Aorta (tissue), 5 donors: Measurements from ENCODE around the gene STAMBPL1. TPM values are rescaled to one million over a fixed set of nuclear protein-coding genes. Genes with fewer than 3 reads are reported as not detected.

Experiments
- ATAC-seq: fragments of 200-7000 bp; cut with Tn5 transposase; one replicate; pipeline ENCODE4 v1.9.1; 2022; ENCODE audit warnings: moderate library complexity; ENCODE audit not compliant: low FRiP score
- DNase-seq, 2 donors: peaks; one replicate each; pipeline ENCODE4 v3.0.0-alpha.2; 2020
- H3K27ac ChIP-seq, 2 donors: one replicate each; pipeline ENCODE4 v1.5.1; 2013; ENCODE audit warnings: low read length in 2 of 2, mild to moderate bottlenecking in 2 of 2, moderate library complexity in 2 of 2, control low read depth in 1 of 2, inconsistent platforms in 1 of 2, low read depth in 1 of 2
- H3K27me3 ChIP-seq, 2 donors: one replicate each; pipeline ENCODE4 v1.6.1; 2013; ENCODE audit warnings: control low read depth in 1 of 2, low read length in 1 of 2, mild to moderate bottlenecking in 1 of 2, moderate library complexity in 1 of 2; ENCODE audit not compliant: insufficient read depth in 2 of 2, control insufficient read depth in 1 of 2
- H3K36me3 ChIP-seq, 2 donors: one replicate each; pipeline ENCODE4 v1.6.1; 2013; ENCODE audit warnings: control low read depth in 1 of 2, low read length in 1 of 2, mild to moderate bottlenecking in 1 of 2; ENCODE audit not compliant: insufficient read depth in 2 of 2, control insufficient read depth in 1 of 2
- H3K4me1 ChIP-seq, 2 donors: one replicate each; pipeline ENCODE4 v1.6.1; 2013; ENCODE audit warnings: low read length in 2 of 2, control low read depth in 1 of 2, mild to moderate bottlenecking in 1 of 2, moderate library complexity in 1 of 2; ENCODE audit not compliant: insufficient read depth in 2 of 2, control insufficient read depth in 1 of 2
- H3K4me3 ChIP-seq, 2 donors: one replicate each; pipeline ENCODE4 v1.5.1; 2013; ENCODE audit warnings: low read length in 2 of 2, control low read depth in 1 of 2, mild to moderate bottlenecking in 1 of 2
- H3K9me3 ChIP-seq: one replicate; pipeline ENCODE4 v1.6.1; 2013; ENCODE audit warnings: mild to moderate bottlenecking, low read length; ENCODE audit not compliant: control insufficient read depth
- WGBS, 2 donors: extraction: QIAGEN DNeasy Blood & Tissue Kit; methylation state at CpG; one replicate each; pipeline ENCODE4 v1.1.7; 2013; 5-methylcytosine and 5-hydroxymethylcytosine counted together
- intact Hi-C, 2 donors: fragments of 100-400 bp; cut with DNase I; formaldehyde crosslinking; loops; one replicate each; pipeline versions ENCODE4 v1.14.2 to v1.15.0; 2022
- polyA plus RNA-seq, 2 donors: library from polyadenylated mRNA; stranded (reverse); fragments of 200-250 nt; gene quantifications; one replicate each; pipeline ENCODE4 v1.2.3, GENCODE V29; 2013
- total RNA-seq, 2 donors: library from RNA; stranded (reverse); fragmentation: NEBNext Ultra II Directional; extraction: Animal tissue kit (Norgen Biotek cat#: 25700); gene quantifications; one replicate each; pipeline ENCODE4 v1.2.1, GENCODE V29; 2021
- donor health status: healthy with polysubstance abuse.
- donor health status: Bipolar disorder and iron deficiency.
- donor health status: DM: no; HTN: no; CAD: no.
- donor health status: DM: no; HTN: no; CAD: no.
- donor health status: DM: yes; HTN: yes; CAD: no.

The STAMBPL1 gene
- total and polyA plus RNA-seq, 4 donors = 0.63 to 12.0 (median 2.9) TPM

DNA sequence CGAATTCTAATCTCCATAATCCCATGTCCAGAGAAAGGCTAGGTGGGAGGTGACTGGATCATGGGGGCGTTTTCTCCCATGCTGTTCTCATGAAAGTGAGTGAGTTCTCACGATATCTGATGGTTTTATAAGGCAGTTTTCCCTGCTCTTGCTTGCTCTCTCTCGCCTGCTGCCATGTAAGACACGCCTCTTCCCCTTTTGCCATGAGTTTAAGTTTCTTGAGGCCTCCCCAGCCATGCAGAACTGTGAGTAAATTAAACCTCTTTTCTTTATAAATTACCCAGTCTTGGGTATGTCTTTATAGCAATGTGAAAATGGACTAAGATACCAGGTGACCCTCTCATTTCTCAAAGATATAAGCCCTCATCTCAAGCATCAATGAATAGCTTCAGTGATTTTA lies 73.6 kb downstream of the STAMBPL1 start:
- peak overlapping the region; percentile 99 for H3K27ac ChIP-seq
- ATAC-seq = no peak
- intact Hi-C loops = no loop called here
- peak overlapping the region in 1 of 2 donors; percentile 100 for H3K4me3 ChIP-seq
- H3K36me3 ChIP-seq = peaks cover 0 to 4% of the 10 kb centered on the region in 2 donors
- H3K9me3 ChIP-seq = no peaks in the 10 kb centered on the region
- 19 to 26% methylated on average over 5 of the region's 5 CpGs for WGBS, 2 donors
- peaks cover 5 to 8% of the 10 kb centered on the region in 2 donors for H3K4me1 ChIP-seq
- DNase-seq = no peak
- H3K27me3 ChIP-seq = no peaks in the 10 kb centered on the region

DNA sequence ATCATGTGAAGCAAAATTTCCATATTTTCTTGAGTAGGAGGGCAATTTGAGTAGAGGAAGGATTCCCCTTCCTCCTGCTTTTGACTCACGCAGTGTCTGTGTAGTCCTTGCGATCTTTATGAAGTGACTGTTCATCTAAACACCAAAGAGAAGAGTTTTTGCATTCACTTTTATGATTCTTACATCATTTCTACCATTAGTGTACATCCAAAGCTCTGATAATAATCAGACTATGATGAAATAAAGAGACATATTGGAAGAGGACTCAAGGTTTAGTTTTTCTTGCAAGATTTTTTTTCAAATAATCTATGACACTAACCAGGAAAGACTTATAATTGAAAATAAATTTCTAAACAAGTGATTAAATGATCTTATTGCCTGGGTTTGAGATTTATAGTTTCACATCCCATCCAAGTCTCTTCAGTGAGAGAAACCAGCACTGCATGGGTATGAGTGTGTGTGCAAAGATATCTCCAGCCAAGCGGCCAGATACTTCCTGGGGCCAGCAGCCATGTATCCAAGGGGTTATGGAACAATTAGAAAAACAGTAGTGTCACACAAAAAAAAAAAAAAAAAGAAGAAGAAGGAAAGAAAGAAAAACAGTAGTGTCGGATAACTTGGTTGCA lies 74.5 kb downstream of the STAMBPL1 start:
- Histone ChIP-seq H3K9me3 (no peaks in the 10 kb centered on the region), H3K27ac (peak overlapping the region in 1 of 2 donors; percentile 28), H3K36me3 (peaks cover 0 to 2% of the 10 kb centered on the region in 2 donors), H3K4me3 (peak overlapping the region in 1 of 2 donors; percentile 26), H3K27me3 (no peaks in the 10 kb centered on the region), H3K4me1 (peaks cover 5 to 8% of the 10 kb centered on the region in 2 donors)
- WGBS, 2 donors = 53 to 54% methylated on average over 4 of the region's 4 CpGs
- ATAC-seq (no peak), DNase-seq (no peak)
- intact Hi-C loops = no loop called here

DNA sequence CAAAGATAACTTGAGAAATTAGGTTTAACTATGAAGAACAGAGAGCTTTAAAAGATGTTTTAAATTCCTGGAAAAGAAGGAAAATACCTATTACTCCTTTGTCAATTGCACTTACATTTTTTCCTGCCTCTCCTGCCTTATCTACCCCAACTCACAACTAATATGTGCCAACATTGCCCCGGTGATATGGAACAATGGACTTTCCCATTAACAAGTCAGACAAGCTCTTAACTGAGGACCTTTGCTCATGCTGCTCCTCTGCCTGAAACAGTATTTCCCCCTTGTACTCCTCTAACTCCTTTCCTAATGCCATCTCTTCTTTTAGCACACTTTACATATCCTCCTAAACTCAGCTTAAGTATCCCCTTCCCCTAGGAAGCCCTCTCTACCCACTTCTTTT lies 77.3 kb downstream of the STAMBPL1 start:
- 71 to 72% methylated on average over 1 of the region's 1 CpG for whole genome bisulfite sequencing, 2 donors
- intact Hi-C loops = no loop called here

DNA sequence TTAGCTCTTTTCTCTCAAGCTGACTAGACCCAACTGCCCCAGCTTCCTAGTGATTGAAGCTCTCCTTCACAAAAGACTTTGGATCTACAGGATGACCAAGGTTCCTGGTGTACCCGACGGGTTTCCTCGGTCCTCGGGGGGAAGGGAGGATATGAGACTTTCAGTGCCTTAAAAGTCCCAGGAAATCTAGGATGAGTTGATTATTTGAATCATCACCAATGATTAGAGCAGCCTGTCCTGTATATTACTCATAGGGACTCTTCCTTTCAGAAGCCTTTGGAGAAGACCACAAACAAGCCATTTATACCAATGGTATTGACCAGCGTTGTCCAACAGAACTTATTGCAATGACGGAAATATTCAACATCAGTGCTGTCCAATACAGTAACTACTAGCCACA lies 78.7 kb downstream of the STAMBPL1 start:
- ATAC-seq = no peak

More for the DNA sequence above, 77.3 kb downstream of the STAMBPL1 start:
- H3K4me1 ChIP-seq = peaks cover 5 to 8% of the 10 kb centered on the region in 2 donors
- no peak overlapping the region for H3K27ac ChIP-seq
- no peak overlapping the region for H3K4me3 ChIP-seq
- ATAC-seq = no peak
- H3K27me3 ChIP-seq = no peaks in the 10 kb centered on the region
- no peak for DNase-seq
- H3K36me3 ChIP-seq = no peaks in the 10 kb centered on the region
- no peaks in the 10 kb centered on the region for H3K9me3 ChIP-seq

DNA sequence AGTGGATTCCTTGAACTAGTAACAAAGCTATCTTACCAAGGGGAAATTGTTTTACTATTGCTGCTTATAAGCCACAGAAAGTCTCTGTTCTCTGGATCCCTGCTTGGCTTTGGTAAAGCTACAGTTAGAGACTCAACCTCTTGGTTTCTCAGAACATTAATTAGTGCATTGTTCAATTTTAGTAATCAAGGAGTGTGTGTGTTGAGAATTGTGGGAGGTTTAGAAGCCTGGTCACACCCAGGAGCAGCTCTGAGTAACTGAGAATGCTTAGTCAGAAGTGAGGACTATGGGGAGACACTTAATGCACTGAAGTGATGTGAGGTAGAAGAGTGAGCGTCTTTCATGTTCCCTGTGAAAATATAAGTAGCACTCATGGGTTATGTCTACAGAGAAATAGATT lies 80.8 kb downstream of the STAMBPL1 start:
- Histone ChIP-seq H3K27me3 (no peaks in the 10 kb centered on the region), H3K4me3 (no peak overlapping the region), H3K27ac (no peak overlapping the region), H3K36me3 (no peaks in the 10 kb centered on the region), H3K4me1 (peaks cover 6 to 12% of the 10 kb centered on the region in 2 donors), H3K9me3 (no peaks in the 10 kb centered on the region)
- 93 to 100% methylated on average over 1 of the region's 1 CpG for WGBS, 2 donors
- DNase-seq (no peak), ATAC-seq (no peak)
- intact Hi-C loops = no loop called here

More for the DNA sequence above, 78.7 kb downstream of the STAMBPL1 start:
- Histone ChIP-seq H3K27ac (no peak overlapping the region), H3K27me3 (no peaks in the 10 kb centered on the region), H3K4me1 (peaks cover 5 to 12% of the 10 kb centered on the region in 2 donors), H3K9me3 (no peaks in the 10 kb centered on the region), H3K4me3 (no peak overlapping the region), H3K36me3 (no peaks in the 10 kb centered on the region)
- 98 to 100% methylated on average over 6 of the region's 6 CpGs for WGBS, 2 donors
- intact Hi-C loops = no loop called here
- no peak for DNase-seq

DNA sequence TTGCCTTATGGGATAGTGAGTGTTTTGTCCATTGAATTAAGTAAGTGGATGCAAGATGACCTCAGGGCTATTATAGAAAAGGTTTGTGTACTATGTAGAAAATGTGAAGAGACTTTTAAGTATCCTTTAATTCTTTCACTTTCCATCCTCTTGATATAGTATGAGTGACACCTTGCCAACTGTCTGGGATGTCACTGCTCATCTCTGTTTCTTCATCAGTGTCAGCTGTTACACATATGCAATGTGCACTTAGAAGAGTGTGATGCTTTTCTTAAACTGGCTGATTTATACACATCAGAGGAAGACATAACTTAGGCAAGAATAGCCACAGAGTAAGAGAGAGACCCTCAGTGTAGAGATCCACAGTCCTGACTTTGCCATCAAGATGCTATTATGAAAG lies 81.2 kb downstream of the STAMBPL1 start:
- Histone ChIP-seq H3K36me3 (no peaks in the 10 kb centered on the region), H3K9me3 (no peaks in the 10 kb centered on the region), H3K27me3 (no peaks in the 10 kb centered on the region), H3K27ac (no peak overlapping the region), H3K4me1 (peaks cover 4 to 11% of the 10 kb centered on the region in 2 donors), H3K4me3 (no peak overlapping the region)
- intact Hi-C loops = no loop called here
- ATAC-seq (no peak), DNase-seq (no peak)

DNA sequence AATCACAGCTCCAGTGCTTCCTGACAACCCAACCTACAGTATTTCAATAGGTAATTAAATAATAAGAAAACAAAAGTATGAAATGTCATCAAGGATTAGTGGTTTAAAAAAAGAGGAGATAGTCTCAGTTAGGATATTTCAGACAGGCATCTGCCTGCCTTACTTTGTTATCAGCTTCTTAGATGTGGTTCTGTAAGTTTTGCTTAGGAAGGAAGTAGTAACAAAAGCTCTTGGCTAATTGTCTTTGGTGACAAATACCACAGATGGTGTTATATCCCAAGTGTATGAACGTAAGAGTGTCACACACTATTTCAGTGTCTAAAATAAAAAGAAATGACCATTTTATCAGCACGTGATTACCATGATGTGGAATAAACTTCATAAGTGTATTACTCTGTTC lies 82.3 kb downstream of the STAMBPL1 start:
- Histone ChIP-seq H3K9me3 (no peaks in the 10 kb centered on the region), H3K36me3 (no peaks in the 10 kb centered on the region), H3K27me3 (no peaks in the 10 kb centered on the region), H3K27ac (no peak overlapping the region), H3K4me3 (no peak overlapping the region), H3K4me1 (peaks cover 6 to 16% of the 10 kb centered on the region in 2 donors)
- WGBS, 2 donors = 46 to 74% methylated on average over 2 of the region's 2 CpGs
- ATAC-seq (no peak), DNase-seq (no peak)
- intact Hi-C loops = no loop called here

DNA sequence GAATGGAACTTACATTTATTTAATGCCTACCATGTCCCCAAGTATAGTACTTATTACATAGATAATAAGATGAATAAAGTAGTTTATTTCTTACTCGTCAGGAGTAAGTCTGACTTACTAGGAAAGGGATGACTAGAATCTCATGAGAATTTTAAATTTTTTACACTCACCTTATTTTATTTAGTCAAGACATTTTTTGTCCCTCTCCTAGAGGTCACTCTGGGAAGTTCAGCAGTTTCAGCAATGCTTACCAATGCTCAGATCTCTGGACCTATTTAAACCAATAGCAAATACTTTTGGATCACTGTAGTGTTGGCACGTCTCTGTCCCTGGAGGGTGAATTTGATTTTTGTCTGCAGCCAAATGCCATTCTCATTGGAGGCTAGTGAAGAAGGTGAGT lies 83.3 kb downstream of the STAMBPL1 start:
- Histone ChIP-seq H3K9me3 (no peaks in the 10 kb centered on the region), H3K4me1 (peaks cover 7 to 16% of the 10 kb centered on the region in 2 donors), H3K4me3 (peak overlapping the region in 1 of 2 donors; percentile 10), H3K27me3 (no peaks in the 10 kb centered on the region), H3K27ac (peak overlapping the region; percentile 67 to 75), H3K36me3 (no peaks in the 10 kb centered on the region)
- no peak for ATAC-seq
- DNase-seq = no peak
- intact Hi-C loops = no loop called here
- WGBS, 2 donors = 43 to 51% methylated on average over 2 of the region's 2 CpGs

DNA sequence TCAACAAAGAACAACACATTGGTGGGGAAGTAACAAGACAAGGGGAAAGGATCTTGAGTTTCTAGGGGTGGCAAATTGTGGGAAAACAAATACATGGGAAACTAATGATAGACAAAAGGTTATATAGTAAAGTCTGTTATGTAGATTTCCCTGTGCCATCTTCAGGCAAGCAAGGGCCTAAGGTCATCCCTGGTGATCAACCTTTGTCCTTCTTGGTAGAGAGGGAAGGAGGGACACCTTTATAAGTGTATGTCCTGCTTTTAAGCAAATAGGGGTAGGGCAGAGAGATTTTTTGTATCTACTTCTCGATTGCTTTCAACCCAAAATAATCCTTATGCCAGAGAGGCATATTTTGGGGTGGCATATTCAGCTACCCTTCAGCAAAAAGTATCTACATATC lies 84.3 kb downstream of the STAMBPL1 start:
- Histone ChIP-seq H3K27me3 (no peaks in the 10 kb centered on the region), H3K27ac (peak overlapping the region; percentile 64 to 90), H3K9me3 (no peaks in the 10 kb centered on the region), H3K36me3 (no peaks in the 10 kb centered on the region), H3K4me3 (no peak overlapping the region), H3K4me1 (peaks cover 7 to 16% of the 10 kb centered on the region in 2 donors)
- intact Hi-C loops = no loop called here
- 8 to 9% methylated on average over 1 of the region's 1 CpG for WGBS, 2 donors
- ATAC-seq (no peak), DNase-seq (no peak)
